H9 (cell line): Measurements from ENCODE around the gene DYNLT2B. TPM values are rescaled to one million over a fixed set of nuclear protein-coding genes. Genes with fewer than 3 reads are reported as not detected.

Experiments
- DNase-seq: peaks from one replicate; pipeline ENCODE4 v3.0.0-alpha.2; 2017
- H2AFZ ChIP-seq: one replicate; pipeline ENCODE4 v1.6.1; 2013; ENCODE audit warnings: mild to moderate bottlenecking, low read length, control low read depth, moderate library complexity
- H2AK5ac ChIP-seq: 2 replicates; pipeline ENCODE4 v1.6.1; 2013; ENCODE audit warnings: low read length, control low read depth, mixed read lengths; ENCODE audit not compliant: insufficient read length
- H2BK120ac ChIP-seq: one replicate; pipeline ENCODE4 v1.6.1; 2013; ENCODE audit warnings: low read depth, mild to moderate bottlenecking, low read length, control low read depth, inconsistent platforms; ENCODE audit not compliant: poor library complexity, severe bottlenecking
- H2BK12ac ChIP-seq: 2 replicates; pipeline ENCODE4 v1.6.1; 2013; ENCODE audit warnings: low read length, control low read depth, mixed read lengths, low read depth; ENCODE audit not compliant: insufficient read length
- H2BK15ac ChIP-seq: 2 replicates; pipeline ENCODE4 v1.6.1; 2013; ENCODE audit warnings: low read depth, low read length, control low read depth
- H2BK20ac ChIP-seq: one replicate; pipeline ENCODE4 v1.6.1; 2013; ENCODE audit warnings: low read depth, mild to moderate bottlenecking, low read length, control low read depth, inconsistent platforms; ENCODE audit not compliant: poor library complexity, severe bottlenecking
- H2BK5ac ChIP-seq: 2 replicates; pipeline ENCODE4 v1.6.1; 2013; ENCODE audit warnings: low read length, control low read depth, mixed read lengths; ENCODE audit not compliant: insufficient read length
- H3K14ac ChIP-seq: 2 replicates; pipeline ENCODE4 v1.6.1; 2013; ENCODE audit warnings: low read length, control low read depth; ENCODE audit not compliant: insufficient read depth
- H3K18ac ChIP-seq: 2 replicates; pipeline ENCODE4 v1.6.1; 2013; ENCODE audit warnings: low read depth, mild to moderate bottlenecking, mixed read lengths, low read length, control low read depth; ENCODE audit not compliant: insufficient read length
- H3K23ac ChIP-seq: 2 replicates; pipeline ENCODE4 v1.6.1; 2013; ENCODE audit warnings: low read length, control low read depth, mixed read lengths, low read depth; ENCODE audit not compliant: insufficient read length
- H3K23me2 ChIP-seq: 2 replicates; pipeline ENCODE4 v1.6.1; 2013; ENCODE audit warnings: low read depth, mild to moderate bottlenecking, mixed read lengths, low read length, control low read depth; ENCODE audit not compliant: insufficient read length, poor library complexity, severe bottlenecking
- H3K27ac ChIP-seq: 2 replicates; pipeline ENCODE4 v1.5.1; 2013; ENCODE audit warnings: low read length, control low read depth, mixed read lengths, low read depth; ENCODE audit not compliant: insufficient read length
- H3K27me3 ChIP-seq: 2 replicates; pipeline ENCODE4 v1.6.1; 2013; ENCODE audit warnings: low read length, control low read depth, inconsistent platforms; ENCODE audit not compliant: insufficient read depth
- H3K4ac ChIP-seq: 2 replicates; pipeline ENCODE4 v1.6.1; 2013; ENCODE audit warnings: low read depth, mild to moderate bottlenecking, control low read depth, inconsistent platforms, low read length, moderate library complexity
- H3K4me1 ChIP-seq: 2 replicates; pipeline ENCODE4 v1.6.1; 2013; ENCODE audit warnings: low read length, control low read depth, inconsistent platforms; ENCODE audit not compliant: insufficient read depth
- H3K4me2 ChIP-seq: 2 replicates; pipeline ENCODE4 v1.6.1; 2013; ENCODE audit warnings: low read length, control low read depth, mixed read lengths; ENCODE audit not compliant: insufficient read length, insufficient read depth
- H3K56ac ChIP-seq: 2 replicates; pipeline ENCODE4 v1.6.1; 2013; ENCODE audit warnings: low read depth, mild to moderate bottlenecking, mixed read lengths, low read length, control low read depth; ENCODE audit not compliant: insufficient read length
- H3K79me1 ChIP-seq: 2 replicates; pipeline ENCODE4 v1.6.1; 2013; ENCODE audit warnings: low read depth, mild to moderate bottlenecking, moderate library complexity, low read length, control low read depth, inconsistent platforms; ENCODE audit not compliant: insufficient read depth, poor library complexity, severe bottlenecking
- H3K79me2 ChIP-seq: 2 replicates; pipeline ENCODE4 v1.6.1; 2013; ENCODE audit warnings: low read length, control low read depth, inconsistent platforms; ENCODE audit not compliant: insufficient read depth
- H3K9ac ChIP-seq: 2 replicates; pipeline ENCODE4 v1.6.1; 2013; ENCODE audit warnings: low read length, control low read depth, mixed read lengths; ENCODE audit not compliant: insufficient read length; ENCODE audit errors: extremely low read depth
- H3K9me3 ChIP-seq: one replicate; pipeline ENCODE4 v1.6.1; 2013; ENCODE audit warnings: low read depth, low read length, inconsistent platforms; ENCODE audit not compliant: control insufficient read depth
- H3T11ph ChIP-seq: one replicate; pipeline ENCODE4 v1.6.1; 2013; ENCODE audit warnings: mild to moderate bottlenecking, low read length, control low read depth, inconsistent platforms
- H4K20me1 ChIP-seq: one replicate; pipeline ENCODE4 v1.6.1; 2013; ENCODE audit not compliant: control insufficient read depth, insufficient read length, insufficient read depth
- H4K5ac ChIP-seq: 2 replicates; pipeline ENCODE4 v1.6.1; 2013; ENCODE audit warnings: low read depth, mild to moderate bottlenecking, mixed read lengths, low read length, control low read depth; ENCODE audit not compliant: insufficient read length
- H4K8ac ChIP-seq: replicated peaks from 2 replicates; pipeline ENCODE4 v1.6.1; 2013; ENCODE audit warnings: low read length, control low read depth, mixed read lengths, low read depth; ENCODE audit not compliant: insufficient read length
- H4K91ac ChIP-seq: 2 replicates; pipeline ENCODE4 v1.6.1; 2013; ENCODE audit warnings: low read depth, mild to moderate bottlenecking, moderate library complexity, mixed read lengths, low read length, control low read depth; ENCODE audit not compliant: insufficient read length
- H3K27ac Mint-ChIP-seq, 3 experiments: 2 replicates in 2 of 3; 3 replicates in 1 of 3; pipeline ENCODE4 v1.8.0; 2020 to 2021; ENCODE audit warnings: mixed read lengths in 3 of 3, mild to moderate bottlenecking in 1 of 3, moderate library complexity in 1 of 3
- H3K27me3 Mint-ChIP-seq: 2 replicates; pipeline ENCODE4 v1.8.0; 2021; ENCODE audit warnings: low read depth, mild to moderate bottlenecking, moderate library complexity, mixed read lengths
- H3K36me3 Mint-ChIP-seq, 3 experiments: 2 replicates in 2 of 3; 3 replicates in 1 of 3; pipeline ENCODE4 v1.8.0; 2020 to 2021; ENCODE audit warnings: low read depth in 3 of 3, mixed read lengths in 3 of 3; ENCODE audit not compliant: insufficient read depth in 1 of 3
- H3K4me1 Mint-ChIP-seq, 2 experiments: 2 replicates each; pipeline ENCODE4 v1.8.0; 2020; ENCODE audit warnings: mixed read lengths in 2 of 2
- H3K4me3 Mint-ChIP-seq, 2 experiments: 2 replicates in 1 of 2; 3 replicates in 1 of 2; pipeline ENCODE4 v1.8.0; 2020 to 2021; ENCODE audit warnings: mild to moderate bottlenecking in 2 of 2, mixed read lengths in 2 of 2, moderate library complexity in 1 of 2
- H3K9me3 Mint-ChIP-seq, 2 experiments: 2 replicates in 1 of 2; 3 replicates in 1 of 2; pipeline ENCODE4 v1.8.0; 2020; ENCODE audit warnings: mild to moderate bottlenecking in 2 of 2, mixed read lengths in 2 of 2, moderate library complexity in 1 of 2
- WGBS: extraction: QIAGEN DNeasy Blood & Tissue Kit; methylation state at CpG from one replicate; pipeline ENCODE4 v1.1.7; 2013; ENCODE audit warnings: missing lambda C conversion rate, low lambda C conversion rate, mixed read lengths; ENCODE audit not compliant: insufficient read length; ENCODE audit errors: extremely low coverage; 5-methylcytosine and 5-hydroxymethylcytosine counted together
- total RNA-seq: library from RNA; stranded (reverse); gene quantifications from 2 replicates; pipeline ENCODE4 v1.2.1, GENCODE V29; 2021
- TF ChIP-seq, protein P1 (sequence below): fragments of 200-600 bp; sonication (generic); conservative IDR thresholded peaks from 3 replicates; pipeline ENCODE4 v1.8.0; 2021; ENCODE audit warnings: antibody characterized with exemption, mild to moderate bottlenecking

The DYNLT2B gene
- total RNA-seq, 1 experiment from 2014 or later, result 12.4 TPM

DNA sequence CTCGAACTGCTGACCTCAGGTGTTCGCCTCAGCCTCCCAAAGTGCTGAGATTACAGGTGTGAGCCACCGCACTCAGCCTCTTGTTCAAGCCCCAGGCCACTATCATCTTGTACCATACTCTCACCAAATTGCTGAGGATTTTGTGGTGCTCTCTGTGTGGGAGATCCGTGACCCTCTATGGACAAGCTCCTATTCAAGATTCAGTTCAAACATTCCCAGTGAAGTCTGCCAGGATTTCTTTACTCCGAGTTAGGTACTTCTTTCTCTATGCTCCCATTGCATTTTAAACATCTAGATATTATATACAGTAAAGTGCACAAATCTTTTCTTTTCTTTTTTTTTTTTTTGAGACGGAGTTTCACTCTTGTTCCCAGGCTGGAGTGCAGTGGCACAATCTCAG is 21.0 kb upstream of the DYNLT2B start:
- no peaks in the 10 kb centered on the region; the same call in 1 of the 2 replicates for H3K27me3 Mint-ChIP-seq
- no peak overlapping the region for H3K27ac Mint-ChIP-seq
- no peak overlapping the region for H2BK120ac ChIP-seq
- no peak overlapping the region for H3K14ac ChIP-seq
- no peak overlapping the region for H3K23ac ChIP-seq
- H3K9ac ChIP-seq, result no peak overlapping the region
- no peak overlapping the region for H4K5ac ChIP-seq
- no peak overlapping the region for H3K56ac ChIP-seq
- H3K9me3 ChIP-seq, result no peaks in the 10 kb centered on the region
- H3K79me2 ChIP-seq, result no peaks in the 10 kb centered on the region
- no peak overlapping the region for H3K18ac ChIP-seq
- H3K36me3 Mint-ChIP-seq, result no peaks in the 10 kb centered on the region
- H4K91ac ChIP-seq, result no peak overlapping the region
- H4K8ac ChIP-seq, result no peak overlapping the region
- H2AK5ac ChIP-seq, result no peak overlapping the region
- H2BK5ac ChIP-seq, result no peak overlapping the region
- H3K9me3 Mint-ChIP-seq, result no peaks in the 10 kb centered on the region
- no peak overlapping the region for H3T11ph ChIP-seq
- no peaks in the 10 kb centered on the region for H3K23me2 ChIP-seq
- H3K4me2 ChIP-seq, result no peak overlapping the region
- no peaks in the 10 kb centered on the region for H3K4me1 ChIP-seq
- no CpG with 5 or more reads among the region's 6 CpGs for WGBS
- TF ChIP-seq, protein P1, sequence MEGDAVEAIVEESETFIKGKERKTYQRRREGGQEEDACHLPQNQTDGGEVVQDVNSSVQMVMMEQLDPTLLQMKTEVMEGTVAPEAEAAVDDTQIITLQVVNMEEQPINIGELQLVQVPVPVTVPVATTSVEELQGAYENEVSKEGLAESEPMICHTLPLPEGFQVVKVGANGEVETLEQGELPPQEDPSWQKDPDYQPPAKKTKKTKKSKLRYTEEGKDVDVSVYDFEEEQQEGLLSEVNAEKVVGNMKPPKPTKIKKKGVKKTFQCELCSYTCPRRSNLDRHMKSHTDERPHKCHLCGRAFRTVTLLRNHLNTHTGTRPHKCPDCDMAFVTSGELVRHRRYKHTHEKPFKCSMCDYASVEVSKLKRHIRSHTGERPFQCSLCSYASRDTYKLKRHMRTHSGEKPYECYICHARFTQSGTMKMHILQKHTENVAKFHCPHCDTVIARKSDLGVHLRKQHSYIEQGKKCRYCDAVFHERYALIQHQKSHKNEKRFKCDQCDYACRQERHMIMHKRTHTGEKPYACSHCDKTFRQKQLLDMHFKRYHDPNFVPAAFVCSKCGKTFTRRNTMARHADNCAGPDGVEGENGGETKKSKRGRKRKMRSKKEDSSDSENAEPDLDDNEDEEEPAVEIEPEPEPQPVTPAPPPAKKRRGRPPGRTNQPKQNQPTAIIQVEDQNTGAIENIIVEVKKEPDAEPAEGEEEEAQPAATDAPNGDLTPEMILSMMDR, result no peak
- H2AFZ ChIP-seq, result no peak overlapping the region
- no peak overlapping the region for H2BK12ac ChIP-seq
- no peak overlapping the region for H3K4ac ChIP-seq
- H3K4me3 Mint-ChIP-seq, result no peak overlapping the region
- no peaks in the 10 kb centered on the region for H3K79me1 ChIP-seq
- H2BK20ac ChIP-seq, result no peak overlapping the region
- H3K4me1 Mint-ChIP-seq, result peaks cover 3 to 7% of the 10 kb centered on the region in 2 experiments
- no peak overlapping the region for H2BK15ac ChIP-seq
- H4K20me1 ChIP-seq, result no peaks in the 10 kb centered on the region
- no peak for DNase-seq
- no peak overlapping the region for H3K27ac ChIP-seq
- H3K27me3 ChIP-seq, result no peaks in the 10 kb centered on the region
